Endothelial cell (in vitro differentiated cells): Measurements from ENCODE around the gene E2F2. TPM values are rescaled to one million over a fixed set of nuclear protein-coding genes. Genes with fewer than 3 reads are reported as not detected.

ENCODE experiments used
- DNase-seq: peaks from one replicate; pipeline ENCODE4 v3.0.0; 2021; ENCODE audit warnings: low spot score
- H3K27ac Mint-ChIP-seq: one replicate; pipeline ENCODE4 v1.8.0; 2021; ENCODE audit warnings: mixed read lengths, inconsistent platforms; ENCODE audit not compliant: unreplicated experiment
- H3K27me3 Mint-ChIP-seq: one replicate; pipeline ENCODE4 v1.8.0; 2021; ENCODE audit warnings: mild to moderate bottlenecking, moderate library complexity, mixed read lengths, inconsistent platforms; ENCODE audit not compliant: unreplicated experiment
- H3K36me3 Mint-ChIP-seq: one replicate; pipeline ENCODE4 v1.8.0; 2021; ENCODE audit warnings: mild to moderate bottlenecking, low read depth, mixed read lengths, inconsistent platforms; ENCODE audit not compliant: unreplicated experiment
- H3K4me1 Mint-ChIP-seq: one replicate; pipeline ENCODE4 v1.8.0; 2021; ENCODE audit warnings: mild to moderate bottlenecking, mixed read lengths, inconsistent platforms; ENCODE audit not compliant: unreplicated experiment
- H3K4me3 Mint-ChIP-seq: one replicate; pipeline ENCODE4 v1.8.0; 2021; ENCODE audit warnings: mild to moderate bottlenecking, mixed read lengths, inconsistent platforms; ENCODE audit not compliant: unreplicated experiment
- H3K9me3 Mint-ChIP-seq: one replicate; pipeline ENCODE4 v1.8.0; 2021; ENCODE audit warnings: mixed read lengths, inconsistent platforms; ENCODE audit not compliant: unreplicated experiment
- CTCF ChIP-seq: fragments of 200-600 bp; sonication (generic); IDR thresholded peaks from one replicate; pipeline ENCODE4 v1.5.0; 2021; ENCODE audit warnings: antibody characterized with exemption; ENCODE audit not compliant: unreplicated experiment
- total RNA-seq: library from RNA; stranded (reverse); fragmentation: NEBNext Ultra II Directional; extraction: Animal tissue kit (Norgen Biotek cat#: 25700); gene quantifications from one replicate; pipeline ENCODE4 v1.2.1, GENCODE V29; 2021; ENCODE audit not compliant: unreplicated experiment

E2F2 gene
- total RNA-seq, 1 donor from 2014 or later: 0.69 TPM

DNA sequence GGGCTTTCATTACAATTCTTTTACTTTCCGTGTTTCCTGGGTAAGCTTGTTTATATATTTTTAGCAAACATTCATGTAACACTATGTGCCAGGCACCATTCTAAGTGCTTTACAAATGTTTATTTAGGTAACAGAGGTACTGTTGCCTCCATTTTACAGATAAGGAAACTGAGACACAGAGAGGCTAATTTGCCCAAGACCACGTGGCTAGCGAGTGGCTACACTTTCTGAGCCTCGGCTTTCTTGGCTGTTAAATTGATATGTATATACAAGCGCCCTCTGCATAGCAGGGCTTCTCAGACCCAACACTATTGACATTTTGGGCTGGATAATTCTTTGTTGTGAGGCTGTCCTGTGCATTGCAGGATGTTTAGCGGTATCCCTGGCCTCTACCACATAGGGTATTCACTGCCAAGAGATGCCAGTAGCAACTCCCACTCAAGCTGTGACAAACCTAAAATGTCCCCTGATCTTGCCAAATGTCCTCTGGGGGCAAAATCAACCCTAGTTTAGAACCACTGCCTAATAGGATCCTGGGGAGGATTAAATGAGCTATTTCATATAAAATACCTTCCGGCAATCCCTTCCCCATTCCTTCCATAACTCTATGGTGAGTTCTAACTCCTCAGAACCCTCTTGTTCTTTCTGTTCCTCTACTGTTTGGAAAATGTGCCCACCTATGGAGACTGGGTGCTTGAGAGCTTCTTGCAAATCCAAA is 45.5 kb upstream of the E2F2 start:
- no peak for DNase-seq
- TF ChIP-seq CTCF: no peak
- H3K27me3 Mint-ChIP-seq: peaks cover 8% of the 10 kb centered on the region
- no peak overlapping the region for H3K27ac Mint-ChIP-seq
- peaks cover 9% of the 10 kb centered on the region for H3K36me3 Mint-ChIP-seq
- H3K4me1 Mint-ChIP-seq: peaks cover 8% of the 10 kb centered on the region
- H3K4me3 Mint-ChIP-seq: no peak overlapping the region
- H3K9me3 Mint-ChIP-seq: no peaks in the 10 kb centered on the region

DNA sequence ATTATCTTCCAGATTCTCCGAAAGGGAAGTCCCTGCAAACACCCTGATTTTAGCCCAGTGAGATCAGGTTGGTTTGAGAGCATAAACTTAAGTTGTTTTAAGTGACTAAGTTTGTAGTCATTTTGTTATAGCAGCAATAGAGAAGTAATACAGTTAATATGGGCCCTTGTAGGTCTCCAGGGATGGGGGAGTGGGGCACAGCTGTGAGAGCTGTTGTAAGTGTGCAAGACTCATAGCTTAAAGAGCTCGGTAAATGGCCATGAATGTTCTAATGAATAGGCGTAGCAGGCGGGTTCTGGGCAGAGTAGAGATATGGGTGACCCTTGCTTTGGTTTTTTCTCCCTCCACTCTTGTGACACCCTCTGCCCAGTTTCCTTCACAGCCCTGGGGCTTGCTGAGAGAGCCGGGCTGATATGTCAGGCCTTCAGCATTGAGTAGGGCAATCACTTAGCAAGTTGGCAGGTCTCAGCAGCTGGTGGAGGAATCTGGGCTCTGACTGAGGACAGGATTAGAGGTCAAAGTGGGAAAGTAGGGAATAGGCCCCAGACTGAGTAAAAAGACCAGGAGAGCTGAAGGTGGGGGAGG is 44.3 kb upstream of the E2F2 start:
- H3K27me3 Mint-ChIP-seq: peaks cover 8% of the 10 kb centered on the region
- H3K9me3 Mint-ChIP-seq: no peaks in the 10 kb centered on the region
- peaks cover 9% of the 10 kb centered on the region for H3K36me3 Mint-ChIP-seq
- DNase-seq: no peak
- TF ChIP-seq CTCF: no peak
- H3K27ac Mint-ChIP-seq: no peak overlapping the region
- H3K4me3 Mint-ChIP-seq: no peak overlapping the region
- peaks cover 8% of the 10 kb centered on the region for H3K4me1 Mint-ChIP-seq

- peaks cover 9% of the 10 kb centered on the region for H3K36me3 Mint-ChIP-seq
- no peak overlapping the region for H3K4me3 Mint-ChIP-seq
- H3K27me3 Mint-ChIP-seq: peaks cover 10% of the 10 kb centered on the region
- no peaks in the 10 kb centered on the region for H3K9me3 Mint-ChIP-seq
- H3K4me1 Mint-ChIP-seq: peaks cover 14% of the 10 kb centered on the region
- no peak overlapping the region for H3K27ac Mint-ChIP-seq
- no peak for TF ChIP-seq CTCF
- no peak for DNase-seq
Observed at GRCh38 chr1:23574265-23574754, 43.3 kb upstream of the E2F2 start.

DNA sequence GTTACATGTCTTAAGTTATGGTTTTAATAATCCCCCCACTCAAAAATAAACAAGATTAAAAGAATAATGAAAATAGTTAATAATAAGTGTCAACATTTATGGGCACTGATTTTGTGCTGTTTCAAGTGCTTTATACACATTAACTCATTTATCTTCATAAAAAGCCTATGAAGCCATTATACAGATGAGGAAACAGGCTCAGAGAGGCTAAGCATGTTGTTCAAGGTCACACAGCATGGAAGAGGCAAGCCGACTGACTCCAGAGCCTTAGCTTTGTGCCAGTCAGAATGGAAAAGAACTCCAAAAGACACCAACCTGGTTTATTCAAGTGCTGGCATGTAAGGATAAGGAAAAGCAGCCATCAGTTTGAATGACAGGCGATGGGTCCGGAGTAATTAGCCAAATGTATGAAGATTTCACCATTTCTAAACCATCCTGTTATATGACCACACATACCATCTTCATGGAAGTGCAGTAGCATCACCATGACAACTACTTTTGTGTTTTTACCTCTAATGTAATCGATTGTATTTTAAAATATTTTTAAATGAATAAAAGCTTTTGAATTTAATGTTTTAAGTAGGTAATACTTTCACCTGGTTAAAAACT is 42.6 kb upstream of the E2F2 start:
- peaks cover 20% of the 10 kb centered on the region for H3K4me1 Mint-ChIP-seq
- H3K27ac Mint-ChIP-seq: no peak overlapping the region
- H3K9me3 Mint-ChIP-seq: no peaks in the 10 kb centered on the region
- H3K4me3 Mint-ChIP-seq: no peak overlapping the region
- TF ChIP-seq CTCF: no peak
- DNase-seq: no peak
- H3K36me3 Mint-ChIP-seq: peaks cover 9% of the 10 kb centered on the region
- H3K27me3 Mint-ChIP-seq: peaks cover 11% of the 10 kb centered on the region

DNA sequence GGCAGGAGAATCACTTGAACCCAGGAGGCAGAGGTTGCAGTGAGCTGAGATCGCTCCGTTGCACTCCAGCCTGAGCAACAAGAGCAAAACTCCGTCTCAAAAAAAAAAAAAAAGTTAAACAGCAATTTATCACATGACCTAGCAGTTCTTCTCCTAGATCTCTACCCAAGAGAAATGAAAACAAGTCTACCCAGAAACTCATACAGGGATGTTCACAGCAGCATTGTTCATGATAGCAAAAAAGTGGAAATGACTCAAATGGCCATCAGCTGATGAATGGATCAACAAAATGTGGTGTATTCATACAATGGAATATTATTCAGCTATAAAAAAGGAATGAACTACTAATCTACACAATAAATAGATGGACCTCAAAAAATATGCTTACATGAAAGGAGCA is 40.4 kb upstream of the E2F2 start:
- peaks cover 10% of the 10 kb centered on the region for H3K27me3 Mint-ChIP-seq
- no peak for TF ChIP-seq CTCF
- H3K9me3 Mint-ChIP-seq: no peaks in the 10 kb centered on the region
- DNase-seq: no peak
- H3K4me1 Mint-ChIP-seq: peaks cover 22% of the 10 kb centered on the region
- H3K4me3 Mint-ChIP-seq: no peak overlapping the region
- peaks cover 9% of the 10 kb centered on the region for H3K36me3 Mint-ChIP-seq
- no peak overlapping the region for H3K27ac Mint-ChIP-seq
